SJCRH30 (cell line): ENCODE results near the gene YIF1A. TPM values are rescaled to one million over a fixed set of nuclear protein-coding genes. Genes with fewer than 3 reads are reported as not detected.
A peak's percentile ranks its signal among the peaks of the same experiment; 100 is the strongest.
"Not testable (repeated sequence)": the region's sequence is repeated elsewhere in the genome, so short reads cannot be mapped to it uniquely, and the experiment has no call there.

Experiments
- DNase-seq, 2 experiments: peaks; one replicate each; pipeline ENCODE4 v3.0.0-alpha.2; 2015 to 2020
- H3K27ac ChIP-seq: fragments of 250-450 bp; sonication (Bioruptor Pico); 2 replicates; pipeline ENCODE4 v1.5.1; 2020; ENCODE audit warnings: mild to moderate bottlenecking, moderate library complexity
- H3K27me3 ChIP-seq: fragments of 250-450 bp; sonication (Bioruptor Pico); 2 replicates; pipeline ENCODE4 v1.5.1; 2020; ENCODE audit warnings: mild to moderate bottlenecking, moderate library complexity
- H3K36me3 ChIP-seq: fragments of 250-450 bp; sonication (Bioruptor Pico); 2 replicates; pipeline ENCODE4 v1.5.1; 2020; ENCODE audit warnings: mild to moderate bottlenecking, moderate library complexity
- H3K4me1 ChIP-seq: fragments of 250-450 bp; sonication (Bioruptor Pico); 2 replicates; pipeline ENCODE4 v1.5.1; 2020; ENCODE audit warnings: mild to moderate bottlenecking, moderate library complexity
- H3K4me3 ChIP-seq: fragments of 250-450 bp; sonication (Bioruptor Pico); 2 replicates; pipeline ENCODE4 v1.5.1; 2020; ENCODE audit warnings: mild to moderate bottlenecking, moderate library complexity
- H3K9me3 ChIP-seq: fragments of 250-450 bp; sonication (Bioruptor Pico); replicated peaks from 2 replicates; pipeline ENCODE4 v1.5.1; 2020; ENCODE audit warnings: mild to moderate bottlenecking, moderate library complexity
- total RNA-seq: library from RNA; depleted of rRNA; stranded (reverse); fragments of >200 nt; shearing (Covaris generic); gene quantifications from 2 replicates; pipeline ENCODE4 v1.2.3, GENCODE V29; 2014

YIF1A gene
- total RNA-seq, 1 experiment from 2014 or later: 44.9 TPM

- DNase-seq: no peak
- H3K27ac ChIP-seq: peak overlapping the region; percentile 23; the same call in 1 of the 2 replicates
These were observed 21.9 kb downstream of the YIF1A start for GRCh38 chr11:66267039-66267378.

DNA sequence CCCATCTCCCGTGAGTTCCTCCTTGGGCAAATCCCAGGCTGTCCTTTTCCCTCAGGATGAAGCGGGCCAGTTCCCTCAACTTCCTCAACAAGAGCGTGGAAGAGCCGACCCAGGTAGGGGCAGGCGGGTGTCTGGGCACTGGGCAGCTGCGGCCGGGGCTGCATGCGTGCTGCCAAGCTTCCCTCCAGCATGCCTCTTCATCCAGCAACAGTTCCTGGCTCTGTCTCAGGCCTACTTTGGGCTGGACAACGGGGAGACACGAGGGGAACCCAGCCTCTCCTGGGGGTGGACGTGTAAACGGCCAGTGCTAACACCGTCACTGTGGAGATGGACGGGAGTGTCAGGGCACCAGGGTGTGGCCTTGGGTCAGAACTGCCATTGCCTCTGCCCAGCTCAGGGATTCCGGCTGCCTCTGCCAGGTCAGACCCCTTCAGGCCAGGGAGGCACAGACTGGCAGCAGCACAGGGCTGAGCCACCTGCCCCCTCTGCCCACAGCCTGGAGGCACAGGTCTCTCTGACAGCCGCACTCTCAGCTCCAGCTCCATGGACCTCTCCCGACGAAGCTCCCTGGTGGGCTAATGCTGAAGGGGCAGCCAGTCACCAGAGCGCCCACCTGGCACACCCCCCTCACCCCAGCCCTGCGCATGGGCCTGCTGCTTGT is 22.4 kb downstream of the YIF1A start:
- Histone ChIP-seq H3K4me3 (peak overlapping the region; percentile 73), H3K27ac (no peak overlapping the region), H3K27me3 (no peaks in the 10 kb centered on the region), H3K9me3 (no peaks in the 10 kb centered on the region), H3K4me1 (no peaks in the 10 kb centered on the region; the same call in 1 of the 2 replicates), H3K36me3 (no peaks in the 10 kb centered on the region)
- DNase-seq: no peak

More at GRCh38 chr11:66267039-66267378, 21.9 kb downstream of the YIF1A start:
- Histone ChIP-seq H3K36me3 (no peaks in the 10 kb centered on the region), H3K27me3 (no peaks in the 10 kb centered on the region), H3K4me1 (no peaks in the 10 kb centered on the region; the same call in 1 of the 2 replicates), H3K4me3 (peak overlapping the region; percentile 73), H3K9me3 (no peaks in the 10 kb centered on the region)

DNA sequence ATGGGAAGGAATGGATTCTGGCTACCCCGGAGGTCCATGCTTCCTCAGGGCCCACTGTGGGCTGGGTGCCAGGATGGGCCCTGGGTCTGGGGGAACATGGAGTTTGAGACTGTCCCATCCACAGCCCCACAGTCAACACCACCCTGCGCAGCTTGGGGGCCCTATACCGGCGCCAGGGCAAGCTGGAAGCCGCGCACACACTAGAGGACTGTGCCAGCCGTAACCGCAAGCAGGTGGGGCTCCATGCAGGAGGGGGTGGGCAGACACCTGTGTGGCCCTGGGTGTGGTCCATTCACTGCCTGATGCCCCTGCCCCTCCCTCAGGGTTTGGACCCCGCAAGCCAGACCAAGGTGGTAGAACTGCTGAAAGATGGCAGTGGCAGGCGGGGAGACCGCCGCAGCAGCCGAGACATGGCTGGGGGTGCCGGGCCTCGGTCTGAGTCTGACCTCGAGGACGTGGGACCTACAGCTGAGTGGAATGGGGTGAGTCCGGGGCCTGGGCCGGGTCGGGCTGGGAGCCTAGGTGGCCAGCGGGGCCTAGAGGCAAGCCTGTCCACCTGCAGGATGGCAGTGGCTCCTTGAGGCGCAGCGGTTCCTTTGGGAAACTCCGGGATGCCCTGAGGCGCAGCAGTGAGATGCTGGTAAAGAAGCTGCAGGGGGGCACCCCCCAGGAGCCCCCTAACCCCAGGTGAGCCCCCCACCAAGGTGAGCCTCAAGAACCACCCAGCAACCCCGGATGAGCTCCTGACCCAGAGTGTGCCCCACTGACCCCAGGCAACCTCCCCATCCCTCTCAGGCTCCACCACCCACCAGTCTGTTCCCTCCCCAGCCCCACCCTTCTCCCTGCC is 23.2 kb downstream of the YIF1A start:
- Histone ChIP-seq H3K36me3 (no peaks in the 10 kb centered on the region; the same call in 1 of the 2 replicates), H3K27me3 (no peaks in the 10 kb centered on the region), H3K27ac (no peak overlapping the region), H3K4me3 (no peak overlapping the region), H3K9me3 (no peaks in the 10 kb centered on the region), H3K4me1 (no peaks in the 10 kb centered on the region; the same call in 1 of the 2 replicates)
- no peak for DNase-seq

DNA sequence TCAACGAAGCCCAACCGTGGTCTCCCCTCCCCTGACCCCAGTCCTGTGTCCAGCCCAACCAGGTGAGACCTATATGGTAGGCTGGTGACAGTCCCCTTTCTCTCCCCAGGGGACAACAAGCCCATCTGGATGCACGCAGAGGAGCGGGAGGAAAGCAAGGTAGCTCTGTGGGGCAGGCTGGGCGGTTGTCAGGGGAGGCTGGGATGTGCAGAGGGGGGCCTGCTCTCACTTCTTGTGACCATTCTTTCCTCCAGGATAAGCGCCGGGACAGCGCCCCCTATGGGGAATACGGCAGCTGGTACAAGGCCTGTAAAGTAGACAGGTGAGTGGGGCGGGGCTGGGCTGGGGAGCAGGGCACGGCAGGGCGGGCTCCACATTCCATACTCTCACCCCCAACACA is 24.0 kb downstream of the YIF1A start:
- Histone ChIP-seq H3K27me3 (no peaks in the 10 kb centered on the region), H3K9me3 (no peaks in the 10 kb centered on the region), H3K27ac (no peak overlapping the region), H3K4me1 (no peaks in the 10 kb centered on the region; the same call in none of the 2 replicates), H3K4me3 (no peak overlapping the region), H3K36me3 (no peaks in the 10 kb centered on the region; the same call in 1 of the 2 replicates)
- DNase-seq: no peak

GRCh38 chr11:66264383-66264782 is 24.6 kb downstream of the YIF1A start:
- Histone ChIP-seq H3K4me1 (peaks cover 3% of the 10 kb centered on the region), H3K9me3 (no peaks in the 10 kb centered on the region), H3K36me3 (no peaks in the 10 kb centered on the region; the same call in 1 of the 2 replicates), H3K27me3 (no peaks in the 10 kb centered on the region), H3K4me3 (no peak overlapping the region), H3K27ac (no peak overlapping the region)
- DNase-seq: no peak

DNA sequence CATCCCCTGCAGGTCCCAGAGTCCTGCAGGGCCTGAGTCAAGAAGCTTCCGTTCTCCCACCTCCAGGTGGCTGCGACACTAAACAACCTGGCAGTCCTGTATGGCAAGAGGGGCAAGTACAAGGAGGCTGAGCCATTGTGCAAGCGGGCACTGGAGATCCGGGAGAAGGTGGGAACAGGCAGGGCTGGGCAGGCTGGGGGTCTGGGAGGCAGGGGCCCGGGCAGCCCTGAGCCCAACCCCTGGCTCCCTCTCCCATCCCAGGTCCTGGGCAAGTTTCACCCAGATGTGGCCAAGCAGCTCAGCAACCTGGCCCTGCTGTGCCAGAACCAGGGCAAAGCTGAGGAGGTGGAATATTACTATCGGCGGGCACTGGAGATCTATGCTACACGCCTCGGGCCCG is 25.2 kb downstream of the YIF1A start:
- Histone ChIP-seq H3K27ac (no peak overlapping the region), H3K9me3 (no peaks in the 10 kb centered on the region), H3K4me1 (peaks cover 3% of the 10 kb centered on the region; the same call in 1 of the 2 replicates), H3K4me3 (no peak overlapping the region), H3K36me3 (no peaks in the 10 kb centered on the region; the same call in 1 of the 2 replicates), H3K27me3 (no peaks in the 10 kb centered on the region)
- no peak for DNase-seq

DNA sequence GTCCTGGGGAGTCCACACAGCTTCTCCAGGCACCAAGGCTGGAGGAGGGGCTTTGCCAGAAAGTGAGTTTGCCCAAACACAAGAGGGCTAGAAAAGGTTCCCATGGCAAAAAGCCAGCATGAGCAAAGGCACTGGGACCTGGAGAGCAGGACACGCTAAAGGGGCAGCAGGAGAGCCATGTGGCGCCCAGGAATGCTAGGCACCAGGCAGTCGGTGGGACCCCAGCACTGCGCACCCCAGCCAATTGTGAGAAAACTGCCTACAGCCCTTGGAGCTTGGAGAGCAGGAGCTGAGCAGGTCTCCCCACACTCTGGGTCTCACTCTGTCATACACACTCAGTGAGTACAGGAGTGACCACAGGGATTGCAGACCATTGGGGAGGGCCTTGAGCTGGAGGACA is 25.7 kb downstream of the YIF1A start:
- no peaks in the 10 kb centered on the region for H3K27me3 ChIP-seq
- no peaks in the 10 kb centered on the region for H3K9me3 ChIP-seq
- peaks cover 3% of the 10 kb centered on the region; the same call in 1 of the 2 replicates for H3K4me1 ChIP-seq
- H3K27ac ChIP-seq: no peak overlapping the region
- DNase-seq: no peak
- H3K4me3 ChIP-seq: no peak overlapping the region
- H3K36me3 ChIP-seq: no peaks in the 10 kb centered on the region; the same call in 1 of the 2 replicates

DNA sequence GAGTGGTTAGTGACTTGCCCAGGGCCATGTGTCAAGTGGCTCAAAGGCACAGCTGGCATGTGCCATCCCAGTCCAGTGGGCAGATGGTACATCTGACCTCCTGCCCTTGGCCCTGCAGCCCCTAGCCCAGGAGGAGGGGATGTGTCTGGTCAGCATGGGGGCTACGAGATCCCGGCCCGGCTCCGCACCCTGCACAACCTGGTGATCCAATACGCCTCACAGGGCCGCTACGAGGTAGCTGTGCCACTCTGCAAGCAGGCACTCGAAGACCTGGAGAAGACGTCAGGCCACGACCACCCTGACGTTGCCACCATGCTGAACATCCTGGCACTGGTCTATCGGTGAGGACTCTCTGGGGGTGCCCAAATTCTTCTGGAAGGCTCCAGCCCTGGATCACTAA is 26.2 kb downstream of the YIF1A start:
- H3K36me3 ChIP-seq: no peaks in the 10 kb centered on the region; the same call in 1 of the 2 replicates
- DNase-seq: no peak
- H3K27ac ChIP-seq: no peak overlapping the region
- H3K9me3 ChIP-seq: no peaks in the 10 kb centered on the region
- no peaks in the 10 kb centered on the region for H3K27me3 ChIP-seq
- peaks cover 3% of the 10 kb centered on the region; the same call in 1 of the 2 replicates for H3K4me1 ChIP-seq
- H3K4me3 ChIP-seq: no peak overlapping the region

DNA sequence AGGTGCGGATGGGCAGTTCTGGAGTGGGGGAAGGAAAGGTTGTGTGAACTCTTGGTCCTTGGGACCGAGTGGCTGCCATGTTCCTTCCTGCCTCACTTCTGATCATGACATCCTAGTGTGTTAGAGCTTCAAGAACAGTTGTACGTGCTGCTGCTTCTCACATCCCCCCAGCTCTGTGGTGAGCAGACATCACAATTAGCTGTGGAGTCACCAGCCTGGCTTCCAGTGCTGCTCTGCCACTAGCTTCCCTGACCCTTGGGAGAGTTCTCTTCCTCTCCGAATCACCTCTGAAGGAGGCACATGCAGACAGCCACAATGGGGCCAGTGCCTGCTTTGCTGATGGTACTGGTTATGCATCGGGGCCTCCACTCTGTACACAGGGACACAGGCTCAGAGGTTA is 26.8 kb downstream of the YIF1A start:
- Histone ChIP-seq H3K27me3 (no peaks in the 10 kb centered on the region), H3K27ac (no peak overlapping the region), H3K4me1 (peaks cover 3% of the 10 kb centered on the region; the same call in 1 of the 2 replicates), H3K4me3 (no peak overlapping the region), H3K9me3 (no peaks in the 10 kb centered on the region), H3K36me3 (no peaks in the 10 kb centered on the region; the same call in 1 of the 2 replicates)
- DNase-seq: no peak

DNA sequence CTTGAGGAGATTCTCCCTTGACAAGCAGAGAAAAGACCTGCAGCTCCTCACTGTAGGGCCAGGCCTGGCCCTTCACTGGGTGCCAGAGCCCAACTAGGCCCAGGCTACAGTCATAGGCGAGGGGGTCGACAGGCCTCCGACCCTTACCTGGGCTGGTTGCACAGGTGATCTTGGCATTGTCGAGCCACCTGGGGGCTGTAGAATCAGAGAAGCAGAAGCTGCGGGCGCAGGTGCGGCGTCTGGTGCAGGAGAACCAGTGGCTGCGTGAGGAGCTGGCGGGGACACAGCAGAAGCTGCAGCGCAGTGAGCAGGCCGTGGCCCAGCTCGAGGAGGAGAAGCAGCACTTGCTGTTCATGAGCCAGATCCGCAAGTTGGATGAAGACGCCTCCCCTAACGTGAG is 27.4 kb downstream of the YIF1A start:
- no peak overlapping the region for H3K27ac ChIP-seq
- peaks cover 3% of the 10 kb centered on the region; the same call in 1 of the 2 replicates for H3K4me1 ChIP-seq
- no peak overlapping the region for H3K4me3 ChIP-seq
- no peak for DNase-seq
- H3K27me3 ChIP-seq: no peaks in the 10 kb centered on the region
- no peaks in the 10 kb centered on the region for H3K9me3 ChIP-seq
- H3K36me3 ChIP-seq: no peaks in the 10 kb centered on the region; the same call in 1 of the 2 replicates

DNA sequence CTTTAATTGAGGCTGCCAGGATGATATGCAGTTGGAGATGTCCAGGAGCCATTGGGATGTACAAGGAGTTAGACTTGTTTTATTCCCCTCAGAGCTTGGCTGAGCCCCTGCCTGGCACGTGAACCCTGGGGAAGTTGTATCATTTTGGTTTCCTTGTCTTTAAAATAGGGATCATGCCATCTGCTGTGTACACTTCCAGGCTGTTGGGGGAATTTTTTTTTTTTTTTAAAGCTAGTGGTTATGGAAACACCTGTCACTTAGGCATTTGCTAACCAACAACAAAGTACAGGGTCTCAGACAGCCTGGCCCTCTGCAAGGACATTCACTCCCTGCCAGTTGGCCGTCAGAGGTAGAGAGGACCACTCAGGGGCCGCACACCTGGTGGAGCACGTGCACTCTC is 29.0 kb downstream of the YIF1A start:
- no peak for DNase-seq
- no peaks in the 10 kb centered on the region for H3K9me3 ChIP-seq
- no peaks in the 10 kb centered on the region for H3K27me3 ChIP-seq
- H3K36me3 ChIP-seq: no peaks in the 10 kb centered on the region; the same call in 1 of the 2 replicates
- H3K4me1 ChIP-seq: peaks cover 3% of the 10 kb centered on the region; the same call in 1 of the 2 replicates
- H3K4me3 ChIP-seq: no peak overlapping the region
- no peak overlapping the region for H3K27ac ChIP-seq

GRCh38 chr11:66259225-66259624 is 29.7 kb downstream of the YIF1A start:
- no peaks in the 10 kb centered on the region; the same call in 1 of the 2 replicates for H3K36me3 ChIP-seq
- DNase-seq: no peak
- H3K4me1 ChIP-seq: peaks cover 3% of the 10 kb centered on the region; the same call in 1 of the 2 replicates
- H3K4me3 ChIP-seq: no peak overlapping the region
- no peaks in the 10 kb centered on the region for H3K9me3 ChIP-seq
- no peak overlapping the region for H3K27ac ChIP-seq
- H3K27me3 ChIP-seq: no peaks in the 10 kb centered on the region

DNA sequence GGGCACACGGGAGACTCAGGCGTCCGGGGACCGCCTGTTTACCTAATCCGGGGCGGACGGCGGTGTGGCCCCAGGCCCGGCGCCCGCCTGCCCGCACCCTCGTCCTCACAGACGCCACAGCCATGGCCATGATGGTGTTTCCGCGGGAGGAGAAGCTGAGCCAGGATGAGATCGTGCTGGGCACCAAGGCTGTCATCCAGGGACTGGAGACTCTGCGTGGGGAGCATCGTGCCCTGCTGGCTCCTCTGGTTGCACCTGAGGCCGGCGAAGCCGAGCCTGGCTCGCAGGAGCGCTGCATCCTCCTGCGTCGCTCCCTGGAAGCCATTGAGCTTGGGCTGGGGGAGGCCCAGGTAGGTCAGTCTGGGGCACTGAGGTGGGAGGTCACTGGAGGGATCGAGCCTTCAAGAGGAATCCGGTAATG is 30.5 kb downstream of the YIF1A start:
- H3K9me3 ChIP-seq: no peaks in the 10 kb centered on the region
- DNase-seq: no peak
- H3K27ac ChIP-seq: no peak overlapping the region
- H3K27me3 ChIP-seq: no peaks in the 10 kb centered on the region
- H3K4me3 ChIP-seq: peak overlapping the region; percentile 89
- peaks cover 3% of the 10 kb centered on the region; the same call in 1 of the 2 replicates for H3K4me1 ChIP-seq
- H3K36me3 ChIP-seq: no peaks in the 10 kb centered on the region; the same call in 1 of the 2 replicates

- H3K27ac ChIP-seq, H3K9me3 ChIP-seq, H3K4me3 ChIP-seq, H3K4me1 ChIP-seq, DNase-seq, H3K27me3 ChIP-seq, H3K36me3 ChIP-seq: not testable (repeated sequence)
These were observed 35.9 kb downstream of the YIF1A start for GRCh38 chr11:66253081-66253480.

- no peaks in the 10 kb centered on the region for H3K9me3 ChIP-seq
- no peak overlapping the region for H3K4me3 ChIP-seq
- no peak overlapping the region for H3K27ac ChIP-seq
- no peak for DNase-seq
- no peaks in the 10 kb centered on the region; the same call in 1 of the 2 replicates for H3K36me3 ChIP-seq
- no peaks in the 10 kb centered on the region for H3K4me1 ChIP-seq
- no peaks in the 10 kb centered on the region for H3K27me3 ChIP-seq
These were observed 37.1 kb downstream of the YIF1A start for GRCh38 chr11:66251809-66252208.
